ENCODE results near the gene CDK14. TPM values are rescaled to one million over a fixed set of nuclear protein-coding genes. Genes with fewer than 3 reads are reported as not detected.

CDK14 gene
- total and polyA plus RNA-seq, 2 donors (not counting 3 experiments of a cell fraction or from before 2014, with no cell fraction given) = 5.5 to 34.2 TPM

GRCh38 chr7:90821961-90822620 is 226.0 kb downstream of the CDK14 start:
- no peaks in the 10 kb centered on the region for H3K9me1 ChIP-seq (replicated peaks; ENCODE audit: control insufficient read depth, extremely low read depth, insufficient read depth, low read length)
- no peak for DNase-seq (ENCODE audit: low read depth, low spot score)
- no peaks in the 10 kb centered on the region for H3K36me3 ChIP-seq (ENCODE audit: control insufficient read depth in 2 of 2, extremely low read depth in 1 of 2, insufficient read depth in 2 of 2, low read length in 2 of 2)
- no peaks in the 10 kb centered on the region for H3K27me3 ChIP-seq (ENCODE audit: control insufficient read depth in 2 of 2, insufficient read depth in 2 of 2, low read length in 2 of 2)
- POLR2A ChIA-PET = no interaction called here
- H3K4me1 ChIP-seq (ENCODE audit: control insufficient read depth, extremely low read depth, insufficient read depth, low read length) = peaks cover 26% of the 10 kb centered on the region
- BruUV-seq (replicated peaks) = no TSS peak
- H3K9ac ChIP-seq (replicated peaks; ENCODE audit: extremely low read depth, insufficient read depth, low read length) = no peak overlapping the region
- no peak overlapping the region for H3K4me2 ChIP-seq (ENCODE audit: insufficient read depth, low read length)
- no peaks in the 10 kb centered on the region for H4K20me1 ChIP-seq (replicated peaks; ENCODE audit: control insufficient read depth, extremely low read depth, insufficient read depth, low read length)
- no peaks in the 10 kb centered on the region for H3K9me3 ChIP-seq (replicated peaks; ENCODE audit: control insufficient read depth, insufficient read depth, low read length)
- intact Hi-C loops (cut with micrococcal nuclease) = no loop called here
- CTCF ChIA-PET = interaction anchor here (1.1 to 1.5 kb wide), 2 partner anchors 11 to 113 kb away, joined by 3 read pairs; no protein-coding TSS in a partner anchor
- dilution Hi-C loops (cut with MboI; ENCODE audit: extremely low pct_ligation_motif_present, low sequenced_read_pairs) = no loop called here
- no peak overlapping the region for H2AFZ ChIP-seq (ENCODE audit: low read depth, low read length)
- no peak overlapping the region for H3K4me3 ChIP-seq (replicated peaks in 1 of 3; ENCODE audit: insufficient read depth in 1 of 3, low read depth in 1 of 3, low read length in 3 of 3)
- FAIRE-seq = no peak
- peaks cover 3% of the 10 kb centered on the region for H3K79me2 ChIP-seq (ENCODE audit: control insufficient read depth, insufficient read depth, low read length)
- no peak overlapping the region for H3K27ac ChIP-seq (ENCODE audit: insufficient read depth, low read depth, low read length)
- TF ChIP-seq POLR2AphosphoS5 (IDR thresholded peaks at IDR 0.05; ENCODE audit: insufficient read depth, low read depth, low read length) (no peak), EZH2 (IDR thresholded peaks at IDR 0.05; ENCODE audit: borderline replicate concordance, low read depth, low read length, severe bottlenecking) (no peak), CTCF (IDR thresholded peaks at IDR 0.05; ENCODE audit: extremely low read depth in 1 of 2, insufficient read depth in 1 of 2, low read depth in 1 of 2, low read length in 2 of 2) (no peak)
